Psoas muscle (tissue), 8 donors: ENCODE measurements around the gene TMEM255A. TPM values are rescaled to one million over a fixed set of nuclear protein-coding genes. Genes with fewer than 3 reads are reported as not detected.

Source experiments
- ATAC-seq, 4 donors: fragments of 200-7000 bp; cut with Tn5 transposase; one replicate each; pipeline ENCODE4 v1.9.1; 2020; ENCODE audit warnings: moderate library complexity in 3 of 4, mild to moderate bottlenecking in 2 of 4
- DNase-seq, 2 donors: peaks; one replicate each; pipeline ENCODE4 v3.0.0-alpha.2; 2020
- H3K27ac ChIP-seq: fragments of 200-600 bp; one replicate; pipeline ENCODE4 v1.8.0; 2022
- H3K27me3 ChIP-seq, 3 donors: fragments of 200-600 bp in 1 of 3; one replicate each; pipeline versions ENCODE4 v1.6.1 to v1.8.0; 2013 to 2022; ENCODE audit warnings: low read length in 2 of 3, mild to moderate bottlenecking in 2 of 3, moderate library complexity in 1 of 3; ENCODE audit not compliant: insufficient read depth in 3 of 3
- H3K36me3 ChIP-seq, 2 donors: fragments of 200-600 bp in 1 of 2; one replicate each; pipeline versions ENCODE4 v1.6.1 to v1.8.0; 2013 to 2022; ENCODE audit warnings: low read depth in 1 of 2, mild to moderate bottlenecking in 1 of 2, moderate library complexity in 1 of 2; ENCODE audit not compliant: insufficient read depth in 1 of 2
- H3K4me1 ChIP-seq: fragments of 200-600 bp; one replicate; pipeline ENCODE4 v1.8.0; 2022
- H3K4me3 ChIP-seq: fragments of 200-600 bp; one replicate; pipeline ENCODE4 v1.8.0; 2022; ENCODE audit warnings: mild to moderate bottlenecking
- H3K9me3 ChIP-seq: fragments of 200-600 bp; one replicate; pipeline ENCODE4 v1.8.0; 2022
- WGBS, 3 donors: extraction: QIAGEN DNeasy Blood & Tissue Kit; methylation state at CpG; one replicate each; pipeline versions ENCODE4 v1.1.6 to v1.1.7; 2013; 5-methylcytosine and 5-hydroxymethylcytosine counted together
- intact Hi-C, 2 donors: fragments of 100-400 bp; cut with DNase I; formaldehyde crosslinking; loops; one replicate each; pipeline versions ENCODE4 v1.11.0 to v1.14.2; 2022
- polyA plus RNA-seq, 3 donors: library from polyadenylated mRNA; stranded (reverse); fragments of 200-250 nt; gene quantifications; one replicate each; pipeline ENCODE4 v1.2.3, GENCODE V29; 2013
- total RNA-seq, 4 donors: library from RNA; stranded (reverse); fragmentation: NEBNext Ultra II Directional in 2 of 4; extraction: Animal tissue kit (Norgen Biotek cat#: 25700) in 2 of 4; gene quantifications; one replicate each; pipeline versions ENCODE4 v1.2.1 to v1.2.4, GENCODE V29; 2021 to 2023
- TF ChIP-seq, protein P1 (sequence below): fragments of 200-600 bp; IDR thresholded peaks from one replicate; pipeline ENCODE4 v1.8.0; 2022; ENCODE audit warnings: antibody characterized with exemption
- donor health status: healthy with polysubstance abuse.
- donor health status: DM: no; HTN: no; CAD: no; lungs with moderate emphysema.
- donor health status: Bipolar disorder and iron deficiency.
- donor health status: healthy.
- donor health status: DM: yes; HTN: yes; CAD: no.
- donor health status: DM: no; HTN: no; CAD: no.
- donor health status: DM: no; HTN: no; CAD: no.
- donor health status: DM: yes; HTN: yes; CAD: no.

Gene TMEM255A
- total and polyA plus RNA-seq, 7 donors: 0.06 to 2.0 (median 0.27) TPM

DNA sequence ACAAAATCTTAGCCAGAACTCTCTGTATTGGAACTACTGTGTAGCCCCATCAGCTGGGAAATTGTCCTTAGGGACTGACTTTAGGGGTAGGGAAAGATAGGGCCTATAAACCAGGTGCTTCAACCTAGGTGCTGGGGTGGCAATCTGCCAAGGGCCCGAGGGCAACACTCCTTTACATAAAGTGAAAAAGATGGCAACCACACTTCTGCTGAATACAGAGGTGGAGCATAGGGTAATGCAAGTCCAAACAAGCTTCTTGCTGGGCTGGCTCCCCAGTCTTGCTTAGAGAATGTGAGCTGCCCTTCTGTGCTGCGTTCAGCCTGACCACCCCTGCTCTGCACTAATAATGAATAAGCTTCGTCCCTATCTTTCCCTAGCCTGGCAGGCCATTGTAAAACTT, 50.9 kb downstream of the TMEM255A start:
- no peak overlapping the region for H3K4me3 ChIP-seq
- no peaks in the 10 kb centered on the region for H3K4me1 ChIP-seq
- TF ChIP-seq, protein P1, sequence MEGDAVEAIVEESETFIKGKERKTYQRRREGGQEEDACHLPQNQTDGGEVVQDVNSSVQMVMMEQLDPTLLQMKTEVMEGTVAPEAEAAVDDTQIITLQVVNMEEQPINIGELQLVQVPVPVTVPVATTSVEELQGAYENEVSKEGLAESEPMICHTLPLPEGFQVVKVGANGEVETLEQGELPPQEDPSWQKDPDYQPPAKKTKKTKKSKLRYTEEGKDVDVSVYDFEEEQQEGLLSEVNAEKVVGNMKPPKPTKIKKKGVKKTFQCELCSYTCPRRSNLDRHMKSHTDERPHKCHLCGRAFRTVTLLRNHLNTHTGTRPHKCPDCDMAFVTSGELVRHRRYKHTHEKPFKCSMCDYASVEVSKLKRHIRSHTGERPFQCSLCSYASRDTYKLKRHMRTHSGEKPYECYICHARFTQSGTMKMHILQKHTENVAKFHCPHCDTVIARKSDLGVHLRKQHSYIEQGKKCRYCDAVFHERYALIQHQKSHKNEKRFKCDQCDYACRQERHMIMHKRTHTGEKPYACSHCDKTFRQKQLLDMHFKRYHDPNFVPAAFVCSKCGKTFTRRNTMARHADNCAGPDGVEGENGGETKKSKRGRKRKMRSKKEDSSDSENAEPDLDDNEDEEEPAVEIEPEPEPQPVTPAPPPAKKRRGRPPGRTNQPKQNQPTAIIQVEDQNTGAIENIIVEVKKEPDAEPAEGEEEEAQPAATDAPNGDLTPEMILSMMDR: no peak
- no peaks in the 10 kb centered on the region for H3K9me3 ChIP-seq
- H3K36me3 ChIP-seq: peaks cover 0 to 18% of the 10 kb centered on the region in 2 donors
- 46 to 59% (median 58%) methylated on average over 3 of the region's 3 CpGs for WGBS, 3 donors
- intact Hi-C loops: no loop called here
- DNase-seq (no peak), ATAC-seq (no peak)
- peaks cover 0 to 10% (median 0%) of the 10 kb centered on the region in 3 donors for H3K27me3 ChIP-seq
- no peak overlapping the region for H3K27ac ChIP-seq

DNA sequence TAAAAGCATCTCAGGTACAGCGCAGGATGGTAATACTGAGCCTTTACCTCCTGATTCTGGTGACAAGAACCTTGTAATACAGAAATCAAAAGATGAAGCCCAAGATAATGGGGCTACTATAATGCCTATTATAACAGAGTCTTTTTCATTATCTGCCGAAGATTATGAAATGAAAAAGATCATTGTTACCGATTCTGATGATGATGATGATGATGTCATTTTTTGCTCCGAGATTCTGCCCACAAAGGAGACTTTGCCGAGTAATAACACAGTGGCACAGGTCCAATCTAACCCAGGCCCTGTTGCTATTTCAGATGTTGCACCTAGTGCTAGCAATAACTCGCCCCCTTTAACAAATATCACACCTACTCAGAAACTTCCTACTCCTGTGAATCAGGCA, 57.5 kb downstream of the TMEM255A start:
- 70 to 76% (median 76%) methylated on average over 6 of the region's 6 CpGs for WGBS, 3 donors
- H3K4me3 ChIP-seq: no peak overlapping the region
- H3K9me3 ChIP-seq: no peaks in the 10 kb centered on the region
- intact Hi-C loops: loop anchor here in 1 of 2 donors (5.0 to 10.0 kb wide), 2 partner anchors 54 to 201 kb away; no protein-coding TSS in a partner anchor
- peaks cover 0 to 36% of the 10 kb centered on the region in 2 donors for H3K36me3 ChIP-seq
- ATAC-seq (no peak), DNase-seq (no peak)
- TF ChIP-seq, protein P1: no peak
- no peak overlapping the region for H3K27ac ChIP-seq
- H3K4me1 ChIP-seq: no peaks in the 10 kb centered on the region
- H3K27me3 ChIP-seq: peaks cover 0 to 6% (median 0%) of the 10 kb centered on the region in 3 donors

DNA sequence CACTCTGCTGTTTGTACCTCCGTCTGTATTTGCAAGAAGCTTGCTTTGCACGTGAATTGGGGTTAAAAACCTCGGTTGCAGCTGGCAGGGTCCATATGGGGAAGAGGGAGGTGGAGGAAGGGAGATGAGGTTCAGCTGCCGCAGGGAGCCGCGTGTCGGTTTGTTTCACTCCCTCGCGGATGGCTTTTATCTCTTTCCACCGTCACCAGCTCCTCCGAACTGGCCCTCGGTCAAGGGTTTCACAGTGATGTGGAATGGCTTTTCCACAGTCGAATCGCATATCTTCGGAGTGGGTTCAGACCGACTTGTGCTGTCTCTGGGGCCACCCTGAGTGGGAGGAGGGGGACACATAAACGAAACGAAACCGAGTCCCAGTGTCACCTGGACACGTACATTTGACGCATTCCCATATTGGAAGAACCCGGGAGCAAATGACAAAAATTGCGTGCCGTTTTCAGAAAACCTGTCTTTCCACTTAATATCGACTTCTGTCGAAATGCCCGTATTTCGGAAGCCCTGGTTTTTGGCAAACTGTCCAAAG, 59.7 kb downstream of the TMEM255A start:
- WGBS, 3 donors: 1 to 31% (median 1%) methylated on average over 28 of the region's 28 CpGs
- Histone ChIP-seq H3K27me3 (no peaks in the 10 kb centered on the region), H3K4me3 (peak overlapping the region; percentile 78), H3K36me3 (peaks cover 0 to 29% of the 10 kb centered on the region in 2 donors), H3K4me1 (no peaks in the 10 kb centered on the region), H3K27ac (peak overlapping the region; percentile 87), H3K9me3 (no peaks in the 10 kb centered on the region)
- ATAC-seq (peak in 1 of 4 donors; percentile 54), DNase-seq (peak in 1 of 2 donors; percentile 11)
- intact Hi-C loops: loop anchor here in 1 of 2 donors (5.0 to 10.0 kb wide), 2 partner anchors 56 to 203 kb away; no protein-coding TSS in a partner anchor
- TF ChIP-seq, protein P1: no peak

DNA sequence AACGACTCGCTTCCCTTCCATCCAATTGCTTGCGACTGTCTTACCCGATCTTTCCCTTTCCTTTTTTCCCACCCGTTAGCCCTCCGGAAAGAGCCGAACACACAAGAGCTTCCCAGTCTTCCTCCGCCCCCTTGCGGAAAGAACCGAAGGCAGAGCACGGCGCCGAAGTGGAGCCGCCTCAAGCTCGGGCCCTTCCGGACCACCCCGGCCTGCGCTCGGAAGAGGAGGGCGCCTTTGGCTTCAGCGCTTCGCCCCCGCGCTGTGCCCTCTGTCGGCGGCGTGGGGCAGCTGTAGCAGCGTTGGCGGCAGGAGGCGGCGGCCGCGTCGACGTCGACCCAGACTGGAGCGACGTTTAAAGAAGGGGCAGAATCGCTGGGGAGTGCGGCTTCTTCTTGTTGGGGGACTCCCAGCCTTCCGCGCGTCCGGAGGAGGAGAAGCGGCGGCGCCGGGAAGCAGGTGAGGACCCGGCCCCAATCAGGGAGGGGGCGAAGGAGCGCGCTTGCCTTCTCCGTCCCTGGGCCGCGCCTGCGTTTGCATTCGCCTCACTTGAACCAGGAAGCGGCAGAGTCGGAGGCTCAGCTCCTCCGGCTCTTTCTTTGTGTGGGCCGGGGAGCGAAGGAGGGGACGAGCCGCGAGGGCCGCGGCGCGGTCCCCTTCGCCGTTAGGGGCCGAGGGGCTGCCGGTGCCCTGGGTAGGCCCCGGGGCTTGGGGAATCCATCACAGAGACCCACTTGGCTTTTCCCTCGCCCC, 60.6 kb downstream of the TMEM255A start, which contains the start of gene ZBTB33:
TSS of gene ZBTB33 (plus strand) at position 291 of the 750 bp plus-strand sequence. CDS start 2,604 bp downstream, outside the sequence.
- Histone ChIP-seq H3K27me3 (no peaks in the 10 kb centered on the region), H3K36me3 (peaks cover 0 to 21% of the 10 kb centered on the region in 2 donors), H3K4me3 (peak within 1 kb of the TSS; percentile 78), H3K27ac (peak within 1 kb of the TSS; percentile 87), H3K4me1 (no peaks in the 10 kb centered on the region), H3K9me3 (no peaks in the 10 kb centered on the region)
- peak; percentile 99 to 100 (median 100) for ATAC-seq
- TF ChIP-seq, protein P1: peak; percentile 64
- intact Hi-C loops: loop anchor here in 1 of 2 donors (5.0 to 10.0 kb wide), 2 partner anchors 57 to 204 kb away; no protein-coding TSS in a partner anchor
- peak; percentile 89 to 96 for DNase-seq
- 0 to 31% (median 0%) methylated on average over 35 to 73 of the region's 75 CpGs for WGBS, 3 donors
